HG02970 (cell line): Measurements from ENCODE around the gene PSG6.
"Not testable (repeated sequence)": the region's sequence is repeated elsewhere in the genome, so short reads cannot be mapped to it uniquely, and the experiment has no call there.

Experiments used
- ATAC-seq: cut with Tn5 transposase; IDR thresholded peaks from one replicate; pipeline ENCODE4 v1.9.1; 2021; ENCODE audit warnings: mild to moderate bottlenecking, moderate library complexity, moderate number of reproducible peaks; ENCODE audit not compliant: unreplicated experiment, low FRiP score

Gene PSG6

GRCh38 chr19:42917634-42918033 lies at the start of gene PSG6:
Gene PSG6 (minus strand): TSS chr19:42917894. CDS start chr19:42917792, 102 bp downstream.
- not testable (repeated sequence) for ATAC-seq

- no peak for ATAC-seq
These were observed 47.5 kb upstream of the PSG6 start for GRCh38 chr19:42965176-42965575.

- ATAC-seq: no peak
These were observed 43.4 kb upstream of the PSG6 start for GRCh38 chr19:42961119-42961518.

- ATAC-seq: not testable (repeated sequence)
These were observed 34.4 kb upstream of the PSG6 start for GRCh38 chr19:42952126-42952525.

- ATAC-seq: not testable (repeated sequence)
These were observed 33.8 kb upstream of the PSG6 start for GRCh38 chr19:42951476-42951875.

GRCh38 chr19:42942187-42942789 lies 24.6 kb upstream of the PSG6 start:
- no peak for ATAC-seq

GRCh38 chr19:42937107-42937506 lies 19.4 kb upstream of the PSG6 start, which contains the start of gene PSG7:
Gene PSG7 (minus strand): TSS chr19:42937207. CDS start chr19:42937076, 131 bp downstream.
- ATAC-seq: not testable (repeated sequence)

- not testable (repeated sequence) for ATAC-seq
These were observed 17.0 kb upstream of the PSG6 start for GRCh38 chr19:42934726-42935125.

- ATAC-seq: not testable (repeated sequence)
These were observed 16.5 kb upstream of the PSG6 start for GRCh38 chr19:42934183-42934582.

GRCh38 chr19:42933412-42933811 lies 15.7 kb upstream of the PSG6 start:
- ATAC-seq: not testable (repeated sequence)

GRCh38 chr19:42932485-42933101 lies 14.9 kb upstream of the PSG6 start:
- ATAC-seq: not testable (repeated sequence)

- not testable (repeated sequence) for ATAC-seq
These were observed 12.5 kb upstream of the PSG6 start for GRCh38 chr19:42930214-42930613.

GRCh38 chr19:42928896-42929295 lies 11.2 kb upstream of the PSG6 start:
- ATAC-seq: no peak

- no peak for ATAC-seq
These were observed 9.1 kb upstream of the PSG6 start for GRCh38 chr19:42926781-42927180.

- ATAC-seq: not testable (repeated sequence)
These were observed 5.4 kb upstream of the PSG6 start for GRCh38 chr19:42923106-42923505.

- ATAC-seq: not testable (repeated sequence)
These were observed 3.3 kb upstream of the PSG6 start for GRCh38 chr19:42920971-42921370.

- ATAC-seq: no peak
These were observed 2.0 kb upstream of the PSG6 start for GRCh38 chr19:42919757-42920079.

GRCh38 chr19:42919070-42919756 lies 1.5 kb upstream of the PSG6 start:
- not testable (repeated sequence) for ATAC-seq

GRCh38 chr19:42918377-42919069 lies 829 bp upstream of the PSG6 start:
- not testable (repeated sequence) for ATAC-seq

GRCh38 chr19:42916931-42917330 lies 763 bp downstream of the PSG6 start:
- not testable (repeated sequence) for ATAC-seq

GRCh38 chr19:42913516-42913915 lies 4.2 kb downstream of the PSG6 start:
- ATAC-seq: not testable (repeated sequence)
